ENCODE results near the gene DNAJC24.

DNAJC24 gene

GRCh38 chr11:31414338-31414737 lies 44.7 kb downstream of the DNAJC24 start:
- POLR2A ChIA-PET: no interaction called here
- CTCF ChIA-PET: interaction anchor here (0.5 kb wide), 1 partner anchor 658 kb away, joined by 3 read pairs; no protein-coding TSS in a partner anchor

GRCh38 chr11:31415435-31415834 lies 45.8 kb downstream of the DNAJC24 start:
- no peak for DNase-seq (ENCODE audit: extremely low spot score)
- no peak for TF ChIP-seq HDGF (IDR thresholded peaks at IDR 0.05; ENCODE audit: borderline replicate concordance)
- no peak for TF ChIP-seq LEF1 (IDR thresholded peaks at IDR 0.05; ENCODE audit: borderline replicate concordance)
- no peak for TF ChIP-seq L3MBTL2 (conservative IDR thresholded peaks at IDR 0.05)
- TF ChIP-seq TARDBP (IDR thresholded peaks at IDR 0.05): no peak
- no peak for TF ChIP-seq ZNF384 (IDR thresholded peaks at IDR 0.05)
- TF ChIP-seq PKNOX1 (IDR thresholded peaks at IDR 0.05): no peak
- TF ChIP-seq CTBP1 (IDR thresholded peaks at IDR 0.05; ENCODE audit: borderline replicate concordance): no peak
- TF ChIP-seq SUZ12 (IDR thresholded peaks at IDR 0.05): no peak
- no peak for TF ChIP-seq FOXM1 (IDR thresholded peaks at IDR 0.05; ENCODE audit: borderline replicate concordance)
- no peak for TF ChIP-seq BHLHE40 (IDR thresholded peaks at IDR 0.05; ENCODE audit: borderline replicate concordance)
- no peak for TF ChIP-seq ARNT (IDR thresholded peaks at IDR 0.05)
- TF ChIP-seq SP1 (IDR thresholded peaks at IDR 0.05): no peak
- no peak for TF ChIP-seq FOXK2 (IDR thresholded peaks at IDR 0.05)
- TF ChIP-seq NFRKB (IDR thresholded peaks at IDR 0.05): no peak
- TF ChIP-seq FOXA1 (IDR thresholded peaks at IDR 0.05): no peak
- ChIA-PET CTCF (no interaction called here), POLR2A (no interaction called here)

More at GRCh38 chr11:31414338-31414737, 44.7 kb downstream of the DNAJC24 start:
- TF ChIP-seq FOXM1 (IDR thresholded peaks at IDR 0.05; ENCODE audit: borderline replicate concordance) (no peak), ZNF384 (IDR thresholded peaks at IDR 0.05) (no peak), BHLHE40 (IDR thresholded peaks at IDR 0.05; ENCODE audit: borderline replicate concordance) (no peak), LEF1 (IDR thresholded peaks at IDR 0.05; ENCODE audit: borderline replicate concordance) (no peak), CTBP1 (IDR thresholded peaks at IDR 0.05; ENCODE audit: borderline replicate concordance) (no peak), TARDBP (IDR thresholded peaks at IDR 0.05) (no peak), ELF4 (IDR thresholded peaks at IDR 0.05) (no peak), SUZ12 (IDR thresholded peaks at IDR 0.05) (no peak), ARNT (IDR thresholded peaks at IDR 0.05) (no peak), L3MBTL2 (conservative IDR thresholded peaks at IDR 0.05) (no peak), SP1 (IDR thresholded peaks at IDR 0.05) (no peak), FOXA1 (IDR thresholded peaks at IDR 0.05) (no peak)
- DNase-seq (ENCODE audit: extremely low spot score): no peak

GRCh38 chr11:31417357-31417756 lies 47.7 kb downstream of the DNAJC24 start:
- ChIA-PET CTCF (interaction anchor here (0.6 kb wide), 1 partner anchor 633 kb away, joined by 3 read pairs; no protein-coding TSS in a partner anchor), POLR2A (no interaction called here)
- TF ChIP-seq FOXK2 (IDR thresholded peaks at IDR 0.05) (no peak), SUZ12 (IDR thresholded peaks at IDR 0.05) (no peak), FOXM1 (IDR thresholded peaks at IDR 0.05; ENCODE audit: borderline replicate concordance) (no peak)
- DNase-seq (ENCODE audit: extremely low spot score): no peak

- no peak for DNase-seq (ENCODE audit: extremely low spot score)
- TF ChIP-seq TARDBP (IDR thresholded peaks at IDR 0.05): no peak
- no peak for TF ChIP-seq FOXA1 (IDR thresholded peaks at IDR 0.05)
- TF ChIP-seq BHLHE40 (IDR thresholded peaks at IDR 0.05; ENCODE audit: borderline replicate concordance): no peak
- no peak for TF ChIP-seq PKNOX1 (IDR thresholded peaks at IDR 0.05)
- TF ChIP-seq ZNF384 (IDR thresholded peaks at IDR 0.05): no peak
- TF ChIP-seq L3MBTL2 (conservative IDR thresholded peaks at IDR 0.05): no peak
- TF ChIP-seq HDGF (IDR thresholded peaks at IDR 0.05; ENCODE audit: borderline replicate concordance): no peak
- TF ChIP-seq CTBP1 (IDR thresholded peaks at IDR 0.05; ENCODE audit: borderline replicate concordance): no peak
- TF ChIP-seq SUZ12 (IDR thresholded peaks at IDR 0.05): no peak
- TF ChIP-seq ARNT (IDR thresholded peaks at IDR 0.05): no peak
- no peak for TF ChIP-seq LEF1 (IDR thresholded peaks at IDR 0.05; ENCODE audit: borderline replicate concordance)
- no peak for TF ChIP-seq NFRKB (IDR thresholded peaks at IDR 0.05)
- no peak for TF ChIP-seq ELF4 (IDR thresholded peaks at IDR 0.05)
- no peak for TF ChIP-seq FOXM1 (IDR thresholded peaks at IDR 0.05; ENCODE audit: borderline replicate concordance)
- TF ChIP-seq SP1 (IDR thresholded peaks at IDR 0.05): no peak
- TF ChIP-seq FOXK2 (IDR thresholded peaks at IDR 0.05): no peak
- CTCF ChIA-PET: no interaction called here
- POLR2A ChIA-PET: no interaction called here
Measured at GRCh38 chr11:31417816-31418215, 48.2 kb downstream of the DNAJC24 start.

- peak; percentile 6 for DNase-seq (ENCODE audit: extremely low spot score)
- CTCF ChIA-PET: no interaction called here
- no peak for TF ChIP-seq PKNOX1 (IDR thresholded peaks at IDR 0.05)
- no peak for TF ChIP-seq LEF1 (IDR thresholded peaks at IDR 0.05; ENCODE audit: borderline replicate concordance)
- TF ChIP-seq L3MBTL2 (conservative IDR thresholded peaks at IDR 0.05): no peak
- no peak for TF ChIP-seq HDGF (IDR thresholded peaks at IDR 0.05; ENCODE audit: borderline replicate concordance)
- no peak for TF ChIP-seq FOXK2 (IDR thresholded peaks at IDR 0.05)
- no peak for TF ChIP-seq ELF4 (IDR thresholded peaks at IDR 0.05)
- TF ChIP-seq FOXM1 (IDR thresholded peaks at IDR 0.05; ENCODE audit: borderline replicate concordance): no peak
- no peak for TF ChIP-seq SUZ12 (IDR thresholded peaks at IDR 0.05)
- TF ChIP-seq CTBP1 (IDR thresholded peaks at IDR 0.05; ENCODE audit: borderline replicate concordance): no peak
- no peak for TF ChIP-seq ZNF384 (IDR thresholded peaks at IDR 0.05)
- TF ChIP-seq NFRKB (IDR thresholded peaks at IDR 0.05): no peak
- no peak for TF ChIP-seq ARNT (IDR thresholded peaks at IDR 0.05)
- TF ChIP-seq FOXA1 (IDR thresholded peaks at IDR 0.05): no peak
- no peak for TF ChIP-seq BHLHE40 (IDR thresholded peaks at IDR 0.05; ENCODE audit: borderline replicate concordance)
- TF ChIP-seq SP1 (IDR thresholded peaks at IDR 0.05): no peak
- no peak for TF ChIP-seq TARDBP (IDR thresholded peaks at IDR 0.05)
- POLR2A ChIA-PET: no interaction called here
Measured at GRCh38 chr11:31419138-31419537, 49.5 kb downstream of the DNAJC24 start.

- no peak for DNase-seq (ENCODE audit: extremely low spot score)
- POLR2A ChIA-PET: no interaction called here
- CTCF ChIA-PET: no interaction called here
- no peak for TF ChIP-seq HDGF (IDR thresholded peaks at IDR 0.05; ENCODE audit: borderline replicate concordance)
- TF ChIP-seq PKNOX1 (IDR thresholded peaks at IDR 0.05): peak; percentile 65; the same call in 1 of the 2 replicates
Measured at GRCh38 chr11:31419669-31420068, 50.0 kb downstream of the DNAJC24 start.
